ENCODE measurements around the gene MAX. TPM values are rescaled to one million over a fixed set of nuclear protein-coding genes. Genes with fewer than 3 reads are reported as not detected.

Gene MAX
- total RNA-seq, 1 experiment from 2014 or later = 68.9 TPM

- BruUV-seq (replicated peaks) = no TSS peak
- no peak for ATAC-seq
These were observed 36.6 kb downstream of the MAX start for GRCh38 chr14:65065719-65066118.

GRCh38 chr14:65062096-65063075 is 39.9 kb downstream of the MAX start:
- H3K9ac ChIP-seq (ENCODE audit: low read length) = no peak overlapping the region
- ChIA-PET POLR2A (ENCODE audit: unreplicated experiment) (no interaction called here), CTCF (interaction anchor here (0.6 kb wide), 1 partner anchor 817 kb away, joined by 3 read pairs; no protein-coding TSS in a partner anchor)
- DNase-seq = peak; percentile 56
- no peaks in the 10 kb centered on the region for H3K9me2 ChIP-seq (replicated peaks; ENCODE audit: low read length)
- no peaks in the 10 kb centered on the region for H3F3A ChIP-seq (ENCODE audit: low read length, unreplicated experiment)
- no peaks in the 10 kb centered on the region for H3K9me3 ChIP-seq (ENCODE audit: low read length)
- peaks cover 29% of the 10 kb centered on the region for H3K36me3 ChIP-seq (ENCODE audit: low read depth, low read length)
- H4K20me1 ChIP-seq (ENCODE audit: low read length) = no peaks in the 10 kb centered on the region
- H3K4me1 ChIP-seq (ENCODE audit: insufficient read depth, low read length) = peaks cover 10% of the 10 kb centered on the region
- H3K4me3 ChIP-seq (ENCODE audit: low read length) = no peak overlapping the region
- TSS peak; percentile 13 for BruUV-seq (replicated peaks)
- H3K27ac ChIP-seq (ENCODE audit: low read length) = peak overlapping the region; percentile 15; the same call in 1 of the 2 replicates
- no peaks in the 10 kb centered on the region for H3K27me3 ChIP-seq (ENCODE audit: low read length)
- intact Hi-C loops (cut with micrococcal nuclease) = no loop called here
- no peak overlapping the region for H2AFZ ChIP-seq (ENCODE audit: low read length)
- TF ChIP-seq EZH2 (IDR thresholded peaks at IDR 0.05; ENCODE audit: low read length, unreplicated experiment) (no peak), EZH2phosphoT487 (IDR thresholded peaks at IDR 0.05; ENCODE audit: borderline replicate concordance, low read length) (no peak), CTCF (conservative IDR thresholded peaks at IDR 0.05; ENCODE audit: low read depth, low read length) (no peak)
- no peaks in the 10 kb centered on the region for H3K79me2 ChIP-seq (ENCODE audit: low read length)
- no peak overlapping the region for H3K4me2 ChIP-seq (ENCODE audit: low read length)
- peak; percentile 94 for ATAC-seq

More at GRCh38 chr14:65065719-65066118, 36.6 kb downstream of the MAX start:
- H3K9me2 ChIP-seq (replicated peaks; ENCODE audit: low read length) = no peaks in the 10 kb centered on the region
- H3K4me3 ChIP-seq (ENCODE audit: low read length) = no peak overlapping the region
- ChIA-PET CTCF (no interaction called here), POLR2A (ENCODE audit: unreplicated experiment) (interaction anchor here (0.5 kb wide), 1 partner anchor 759 kb away, joined by 3 read pairs; no protein-coding TSS in a partner anchor)
- TF ChIP-seq EZH2phosphoT487 (IDR thresholded peaks at IDR 0.05; ENCODE audit: borderline replicate concordance, low read length) = no peak
- no peak for TF ChIP-seq EZH2 (IDR thresholded peaks at IDR 0.05; ENCODE audit: low read length, unreplicated experiment)
- no peak for TF ChIP-seq CTCF (conservative IDR thresholded peaks at IDR 0.05; ENCODE audit: low read depth, low read length)
- intact Hi-C loops (cut with micrococcal nuclease) = no loop called here
- peak; percentile 25 for DNase-seq
- H3K4me2 ChIP-seq (ENCODE audit: low read length) = no peak overlapping the region
- no peaks in the 10 kb centered on the region for H3F3A ChIP-seq (ENCODE audit: low read length, unreplicated experiment)
- H4K20me1 ChIP-seq (ENCODE audit: low read length) = no peaks in the 10 kb centered on the region
- peaks cover 19% of the 10 kb centered on the region for H3K4me1 ChIP-seq (ENCODE audit: insufficient read depth, low read length)
- no peak overlapping the region for H3K27ac ChIP-seq (ENCODE audit: low read length)
- no peaks in the 10 kb centered on the region for H3K27me3 ChIP-seq (ENCODE audit: low read length)
- no peaks in the 10 kb centered on the region for H3K79me2 ChIP-seq (ENCODE audit: low read length)
- H3K9me3 ChIP-seq (ENCODE audit: low read length) = no peaks in the 10 kb centered on the region
- H3K9ac ChIP-seq (ENCODE audit: low read length) = no peak overlapping the region
- H2AFZ ChIP-seq (ENCODE audit: low read length) = no peak overlapping the region
- peaks cover 29% of the 10 kb centered on the region for H3K36me3 ChIP-seq (ENCODE audit: low read depth, low read length)

GRCh38 chr14:65057695-65058094 is 44.6 kb downstream of the MAX start:
- Histone ChIP-seq H3K27me3 (ENCODE audit: low read length) (no peaks in the 10 kb centered on the region), H4K20me1 (ENCODE audit: low read length) (no peaks in the 10 kb centered on the region), H3K27ac (ENCODE audit: low read length) (no peak overlapping the region), H3K79me2 (ENCODE audit: low read length) (no peaks in the 10 kb centered on the region), H3K9me2 (replicated peaks; ENCODE audit: low read length) (no peaks in the 10 kb centered on the region), H3K4me1 (ENCODE audit: insufficient read depth, low read length) (peaks cover 10% of the 10 kb centered on the region), H3F3A (ENCODE audit: low read length, unreplicated experiment) (no peaks in the 10 kb centered on the region), H2AFZ (ENCODE audit: low read length) (no peak overlapping the region), H3K4me3 (ENCODE audit: low read length) (no peak overlapping the region), H3K9ac (ENCODE audit: low read length) (no peak overlapping the region), H3K4me2 (ENCODE audit: low read length) (no peak overlapping the region), H3K9me3 (ENCODE audit: low read length) (no peaks in the 10 kb centered on the region), H3K36me3 (ENCODE audit: low read depth, low read length) (peaks cover 17% of the 10 kb centered on the region; the same call in 1 of the 2 replicates)
- no peak for DNase-seq
- no TSS peak for BruUV-seq (replicated peaks)
- TF ChIP-seq EZH2phosphoT487 (IDR thresholded peaks at IDR 0.05; ENCODE audit: borderline replicate concordance, low read length) (no peak), EZH2 (IDR thresholded peaks at IDR 0.05; ENCODE audit: low read length, unreplicated experiment) (no peak), CTCF (conservative IDR thresholded peaks at IDR 0.05; ENCODE audit: low read depth, low read length) (no peak)
- ChIA-PET CTCF (no interaction called here), POLR2A (ENCODE audit: unreplicated experiment) (no interaction called here)
- ATAC-seq = no peak
- intact Hi-C loops (cut with micrococcal nuclease) = no loop called here
